H9 (cell line): ENCODE data around the gene LRRC36. TPM values are rescaled to one million over a fixed set of nuclear protein-coding genes. Genes with fewer than 3 reads are reported as not detected.

Experiments
- DNase-seq: peaks from one replicate; pipeline ENCODE4 v3.0.0-alpha.2; 2017
- H2AFZ ChIP-seq: one replicate; pipeline ENCODE4 v1.6.1; 2013; ENCODE audit warnings: mild to moderate bottlenecking, low read length, control low read depth, moderate library complexity
- H2AK5ac ChIP-seq: 2 replicates; pipeline ENCODE4 v1.6.1; 2013; ENCODE audit warnings: low read length, control low read depth, mixed read lengths; ENCODE audit not compliant: insufficient read length
- H2BK120ac ChIP-seq: one replicate; pipeline ENCODE4 v1.6.1; 2013; ENCODE audit warnings: low read depth, mild to moderate bottlenecking, low read length, control low read depth, inconsistent platforms; ENCODE audit not compliant: poor library complexity, severe bottlenecking
- H2BK12ac ChIP-seq: 2 replicates; pipeline ENCODE4 v1.6.1; 2013; ENCODE audit warnings: low read length, control low read depth, mixed read lengths, low read depth; ENCODE audit not compliant: insufficient read length
- H2BK15ac ChIP-seq: 2 replicates; pipeline ENCODE4 v1.6.1; 2013; ENCODE audit warnings: low read depth, low read length, control low read depth
- H2BK20ac ChIP-seq: one replicate; pipeline ENCODE4 v1.6.1; 2013; ENCODE audit warnings: low read depth, mild to moderate bottlenecking, low read length, control low read depth, inconsistent platforms; ENCODE audit not compliant: poor library complexity, severe bottlenecking
- H2BK5ac ChIP-seq: 2 replicates; pipeline ENCODE4 v1.6.1; 2013; ENCODE audit warnings: low read length, control low read depth, mixed read lengths; ENCODE audit not compliant: insufficient read length
- H3K14ac ChIP-seq: 2 replicates; pipeline ENCODE4 v1.6.1; 2013; ENCODE audit warnings: low read length, control low read depth; ENCODE audit not compliant: insufficient read depth
- H3K18ac ChIP-seq: 2 replicates; pipeline ENCODE4 v1.6.1; 2013; ENCODE audit warnings: low read depth, mild to moderate bottlenecking, mixed read lengths, low read length, control low read depth; ENCODE audit not compliant: insufficient read length
- H3K23ac ChIP-seq: 2 replicates; pipeline ENCODE4 v1.6.1; 2013; ENCODE audit warnings: low read length, control low read depth, mixed read lengths, low read depth; ENCODE audit not compliant: insufficient read length
- H3K23me2 ChIP-seq: 2 replicates; pipeline ENCODE4 v1.6.1; 2013; ENCODE audit warnings: low read depth, mild to moderate bottlenecking, mixed read lengths, low read length, control low read depth; ENCODE audit not compliant: insufficient read length, poor library complexity, severe bottlenecking
- H3K27ac ChIP-seq: 2 replicates; pipeline ENCODE4 v1.5.1; 2013; ENCODE audit warnings: low read length, control low read depth, mixed read lengths, low read depth; ENCODE audit not compliant: insufficient read length
- H3K27me3 ChIP-seq: 2 replicates; pipeline ENCODE4 v1.6.1; 2013; ENCODE audit warnings: low read length, control low read depth, inconsistent platforms; ENCODE audit not compliant: insufficient read depth
- H3K4ac ChIP-seq: 2 replicates; pipeline ENCODE4 v1.6.1; 2013; ENCODE audit warnings: low read depth, mild to moderate bottlenecking, control low read depth, inconsistent platforms, low read length, moderate library complexity
- H3K4me1 ChIP-seq: 2 replicates; pipeline ENCODE4 v1.6.1; 2013; ENCODE audit warnings: low read length, control low read depth, inconsistent platforms; ENCODE audit not compliant: insufficient read depth
- H3K4me2 ChIP-seq: 2 replicates; pipeline ENCODE4 v1.6.1; 2013; ENCODE audit warnings: low read length, control low read depth, mixed read lengths; ENCODE audit not compliant: insufficient read length, insufficient read depth
- H3K56ac ChIP-seq: 2 replicates; pipeline ENCODE4 v1.6.1; 2013; ENCODE audit warnings: low read depth, mild to moderate bottlenecking, mixed read lengths, low read length, control low read depth; ENCODE audit not compliant: insufficient read length
- H3K79me1 ChIP-seq: 2 replicates; pipeline ENCODE4 v1.6.1; 2013; ENCODE audit warnings: low read depth, mild to moderate bottlenecking, moderate library complexity, low read length, control low read depth, inconsistent platforms; ENCODE audit not compliant: insufficient read depth, poor library complexity, severe bottlenecking
- H3K79me2 ChIP-seq: 2 replicates; pipeline ENCODE4 v1.6.1; 2013; ENCODE audit warnings: low read length, control low read depth, inconsistent platforms; ENCODE audit not compliant: insufficient read depth
- H3K9ac ChIP-seq: 2 replicates; pipeline ENCODE4 v1.6.1; 2013; ENCODE audit warnings: low read length, control low read depth, mixed read lengths; ENCODE audit not compliant: insufficient read length; ENCODE audit errors: extremely low read depth
- H3K9me3 ChIP-seq: one replicate; pipeline ENCODE4 v1.6.1; 2013; ENCODE audit warnings: low read depth, low read length, inconsistent platforms; ENCODE audit not compliant: control insufficient read depth
- H3T11ph ChIP-seq: one replicate; pipeline ENCODE4 v1.6.1; 2013; ENCODE audit warnings: mild to moderate bottlenecking, low read length, control low read depth, inconsistent platforms
- H4K20me1 ChIP-seq: one replicate; pipeline ENCODE4 v1.6.1; 2013; ENCODE audit not compliant: control insufficient read depth, insufficient read length, insufficient read depth
- H4K5ac ChIP-seq: 2 replicates; pipeline ENCODE4 v1.6.1; 2013; ENCODE audit warnings: low read depth, mild to moderate bottlenecking, mixed read lengths, low read length, control low read depth; ENCODE audit not compliant: insufficient read length
- H4K8ac ChIP-seq: replicated peaks from 2 replicates; pipeline ENCODE4 v1.6.1; 2013; ENCODE audit warnings: low read length, control low read depth, mixed read lengths, low read depth; ENCODE audit not compliant: insufficient read length
- H4K91ac ChIP-seq: 2 replicates; pipeline ENCODE4 v1.6.1; 2013; ENCODE audit warnings: low read depth, mild to moderate bottlenecking, moderate library complexity, mixed read lengths, low read length, control low read depth; ENCODE audit not compliant: insufficient read length
- H3K27ac Mint-ChIP-seq, 3 experiments: 2 replicates in 2 of 3; 3 replicates in 1 of 3; pipeline ENCODE4 v1.8.0; 2020 to 2021; ENCODE audit warnings: mixed read lengths in 3 of 3, mild to moderate bottlenecking in 1 of 3, moderate library complexity in 1 of 3
- H3K27me3 Mint-ChIP-seq: 2 replicates; pipeline ENCODE4 v1.8.0; 2021; ENCODE audit warnings: low read depth, mild to moderate bottlenecking, moderate library complexity, mixed read lengths
- H3K36me3 Mint-ChIP-seq, 3 experiments: 2 replicates in 2 of 3; 3 replicates in 1 of 3; pipeline ENCODE4 v1.8.0; 2020 to 2021; ENCODE audit warnings: low read depth in 3 of 3, mixed read lengths in 3 of 3; ENCODE audit not compliant: insufficient read depth in 1 of 3
- H3K4me1 Mint-ChIP-seq, 2 experiments: 2 replicates each; pipeline ENCODE4 v1.8.0; 2020; ENCODE audit warnings: mixed read lengths in 2 of 2
- H3K4me3 Mint-ChIP-seq, 2 experiments: 2 replicates in 1 of 2; 3 replicates in 1 of 2; pipeline ENCODE4 v1.8.0; 2020 to 2021; ENCODE audit warnings: mild to moderate bottlenecking in 2 of 2, mixed read lengths in 2 of 2, moderate library complexity in 1 of 2
- H3K9me3 Mint-ChIP-seq, 2 experiments: 2 replicates in 1 of 2; 3 replicates in 1 of 2; pipeline ENCODE4 v1.8.0; 2020; ENCODE audit warnings: mild to moderate bottlenecking in 2 of 2, mixed read lengths in 2 of 2, moderate library complexity in 1 of 2
- WGBS: extraction: QIAGEN DNeasy Blood & Tissue Kit; methylation state at CpG from one replicate; pipeline ENCODE4 v1.1.7; 2013; ENCODE audit warnings: missing lambda C conversion rate, low lambda C conversion rate, mixed read lengths; ENCODE audit not compliant: insufficient read length; ENCODE audit errors: extremely low coverage; 5-methylcytosine and 5-hydroxymethylcytosine counted together
- total RNA-seq: library from RNA; stranded (reverse); gene quantifications from 2 replicates; pipeline ENCODE4 v1.2.1, GENCODE V29; 2021
- TF ChIP-seq, protein P1 (sequence below): fragments of 200-600 bp; sonication (generic); conservative IDR thresholded peaks from 3 replicates; pipeline ENCODE4 v1.8.0; 2021; ENCODE audit warnings: antibody characterized with exemption, mild to moderate bottlenecking

LRRC36 gene
- total RNA-seq, 1 experiment from 2014 or later, result not detected

- Histone ChIP-seq H2BK120ac (no peak overlapping the region), H3K18ac (no peak overlapping the region), H3K79me2 (no peaks in the 10 kb centered on the region), H2BK12ac (no peak overlapping the region), H3K56ac (no peak overlapping the region), H3K23ac (no peak overlapping the region), H3T11ph (no peak overlapping the region), H3K27me3 (no peaks in the 10 kb centered on the region), H3K4me2 (no peak overlapping the region), H3K9ac (no peak overlapping the region), H2AFZ (no peak overlapping the region), H4K5ac (no peak overlapping the region), H3K14ac (no peak overlapping the region), H3K4ac (no peak overlapping the region), H3K23me2 (peaks cover 6% of the 10 kb centered on the region), H4K8ac (no peak overlapping the region), H3K27ac (no peak overlapping the region), H4K91ac (no peak overlapping the region), H2BK20ac (no peak overlapping the region), H4K20me1 (no peaks in the 10 kb centered on the region), H3K4me1 (no peaks in the 10 kb centered on the region), H2BK15ac (no peak overlapping the region), H3K9me3 (no peaks in the 10 kb centered on the region), H3K79me1 (no peaks in the 10 kb centered on the region), H2BK5ac (no peak overlapping the region), H2AK5ac (no peak overlapping the region)
- H3K9me3 Mint-ChIP-seq, result no peaks in the 10 kb centered on the region
- peaks cover 0 to 14% (median 4%) of the 10 kb centered on the region in 3 experiments; a peak in 3 of 7 replicates for H3K36me3 Mint-ChIP-seq
- TF ChIP-seq, protein P1, sequence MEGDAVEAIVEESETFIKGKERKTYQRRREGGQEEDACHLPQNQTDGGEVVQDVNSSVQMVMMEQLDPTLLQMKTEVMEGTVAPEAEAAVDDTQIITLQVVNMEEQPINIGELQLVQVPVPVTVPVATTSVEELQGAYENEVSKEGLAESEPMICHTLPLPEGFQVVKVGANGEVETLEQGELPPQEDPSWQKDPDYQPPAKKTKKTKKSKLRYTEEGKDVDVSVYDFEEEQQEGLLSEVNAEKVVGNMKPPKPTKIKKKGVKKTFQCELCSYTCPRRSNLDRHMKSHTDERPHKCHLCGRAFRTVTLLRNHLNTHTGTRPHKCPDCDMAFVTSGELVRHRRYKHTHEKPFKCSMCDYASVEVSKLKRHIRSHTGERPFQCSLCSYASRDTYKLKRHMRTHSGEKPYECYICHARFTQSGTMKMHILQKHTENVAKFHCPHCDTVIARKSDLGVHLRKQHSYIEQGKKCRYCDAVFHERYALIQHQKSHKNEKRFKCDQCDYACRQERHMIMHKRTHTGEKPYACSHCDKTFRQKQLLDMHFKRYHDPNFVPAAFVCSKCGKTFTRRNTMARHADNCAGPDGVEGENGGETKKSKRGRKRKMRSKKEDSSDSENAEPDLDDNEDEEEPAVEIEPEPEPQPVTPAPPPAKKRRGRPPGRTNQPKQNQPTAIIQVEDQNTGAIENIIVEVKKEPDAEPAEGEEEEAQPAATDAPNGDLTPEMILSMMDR, result no peak
- H3K4me3 Mint-ChIP-seq, result peak overlapping the region; percentile 46 to 55; a peak in 3 of 5 replicates
- no CpG with 5 or more reads among the region's 15 CpGs for WGBS
- H3K27ac Mint-ChIP-seq, result no peak overlapping the region
- no peak for DNase-seq
- H3K27me3 Mint-ChIP-seq, result peaks cover 16% of the 10 kb centered on the region
- peaks cover 3 to 5% of the 10 kb centered on the region in 2 experiments; a peak in 3 of 4 replicates for H3K4me1 Mint-ChIP-seq
Observed at GRCh38 chr16:67280090-67281015, 46.3 kb upstream of the LRRC36 start.
